GM19372 (cell line): ENCODE results near the gene BHLHE23.

ENCODE experiments used
- ATAC-seq: cut with Tn5 transposase; IDR thresholded peaks from one replicate; pipeline ENCODE4 v1.9.1; 2021; ENCODE audit warnings: mild to moderate bottlenecking, low read depth, moderate library complexity; ENCODE audit not compliant: unreplicated experiment

The BHLHE23 gene

GRCh38 chr20:63026582-63027165 lies 19.9 kb upstream of the BHLHE23 start:
- ATAC-seq = no peak

- ATAC-seq = no peak
These were observed 19.0 kb upstream of the BHLHE23 start for GRCh38 chr20:63025534-63026331.

- ATAC-seq = no peak
These were observed 18.0 kb upstream of the BHLHE23 start for GRCh38 chr20:63024573-63025392.

- ATAC-seq = no peak
These were observed 17.3 kb upstream of the BHLHE23 start for GRCh38 chr20:63023936-63024571.

GRCh38 chr20:63023071-63023935 lies 16.5 kb upstream of the BHLHE23 start:
- ATAC-seq = no peak

- no peak for ATAC-seq
These were observed 15.7 kb upstream of the BHLHE23 start for GRCh38 chr20:63022501-63022900.

GRCh38 chr20:63021356-63022321 lies 14.9 kb upstream of the BHLHE23 start:
- no peak for ATAC-seq

- ATAC-seq = no peak
These were observed 13.9 kb upstream of the BHLHE23 start for GRCh38 chr20:63020681-63021080.

- no peak for ATAC-seq
These were observed 11.2 kb upstream of the BHLHE23 start for GRCh38 chr20:63017826-63018411.

GRCh38 chr20:63017076-63017825 lies 10.5 kb upstream of the BHLHE23 start:
- no peak for ATAC-seq

- ATAC-seq = no peak
These were observed 9.8 kb upstream of the BHLHE23 start for GRCh38 chr20:63016514-63017075.

GRCh38 chr20:63015662-63016361 lies 9.0 kb upstream of the BHLHE23 start:
- no peak for ATAC-seq

GRCh38 chr20:63015147-63015661 lies 8.4 kb upstream of the BHLHE23 start:
- ATAC-seq = no peak

- ATAC-seq = no peak
These were observed 7.9 kb upstream of the BHLHE23 start for GRCh38 chr20:63014710-63015109.

GRCh38 chr20:63014287-63014686 lies 7.5 kb upstream of the BHLHE23 start:
- ATAC-seq = no peak

- no peak for ATAC-seq
These were observed 6.4 kb upstream of the BHLHE23 start for GRCh38 chr20:63013207-63013606.

GRCh38 chr20:63011798-63012197 lies 5.0 kb upstream of the BHLHE23 start:
- ATAC-seq = no peak
